K562 (cell line): ENCODE results near the gene NAGPA. TPM values are rescaled to one million over a fixed set of nuclear protein-coding genes. Genes with fewer than 3 reads are reported as not detected.

ENCODE experiments used
- ATAC-seq: fragments of 200-7000 bp; cut with Tn5 transposase; 3 replicates; pipeline ENCODE4 v1.9.1; 2020; ENCODE audit warnings: moderate library complexity
- BruUV-seq: library from RNA; stranded (reverse); fragments of 400-500 nt; replicated peaks from 2 replicates; lab custom pipeline; 2021; lab: Mats Ljungman, UMichigan
- CTCF ChIA-PET: fragments of 300-600 bp; formaldehyde crosslinking; extraction: SDS; loops from one replicate; lab custom pipeline; 2021; ENCODE audit warnings: low intra/inter-chr PET ratio; lab: Yijun Ruan, JAX
- POLR2A ChIA-PET: fragments of 300-600, 350-650 bp; sonication (Branson Sonifier 250); formaldehyde crosslinking; extraction: SDS; loops from one replicate; lab custom pipeline; 2021; ENCODE audit warnings: antibody characterized with exemption, inconsistent platforms; lab: Yijun Ruan, JAX
- DNase-seq, 4 experiments: peaks; one replicate each; pipeline versions ENCODE4 v3.0.0 to v3.0.0-alpha.2; 2011 to 2018; ENCODE audit warnings: low spot score in 3 of 4, mixed read lengths in 3 of 4; ENCODE audit errors: extremely low read depth in 1 of 4
- FAIRE-seq: peaks from 2 replicates; lab custom pipeline; 2011; peaks lifted over from hg19 to GRCh38; lab: Jason Lieb, UNC
- H2AFZ ChIP-seq: 2 replicates; pipeline ENCODE4 v1.6.0; 2011; ENCODE audit warnings: low read depth, low read length, control low read depth, inconsistent platforms
- H3K27ac ChIP-seq: fragments of 200-600 bp; 3 replicates; pipeline ENCODE4 v1.8.0; 2011; ENCODE audit warnings: low read depth, mild to moderate bottlenecking, control low read depth, inconsistent platforms, low read length, moderate library complexity, mixed read lengths; ENCODE audit errors: extremely low read depth
- H3K27me3 ChIP-seq, 2 experiments: fragments of 300-600 bp in 1 of 2; 2 replicates in 1 of 2; 3 replicates in 1 of 2; pipeline versions ENCODE4 v1.6.0 to v1.8.0; 2011; ENCODE audit warnings: inconsistent platforms in 2 of 2, low read length in 2 of 2, mild to moderate bottlenecking in 1 of 2, mixed read lengths in 1 of 2, moderate library complexity in 1 of 2; ENCODE audit not compliant: control insufficient read depth in 2 of 2, insufficient read depth in 2 of 2
- H3K36me3 ChIP-seq: fragments of 300-600 bp; 3 replicates; pipeline ENCODE4 v1.8.0; 2011; ENCODE audit warnings: mild to moderate bottlenecking, low read length, inconsistent platforms; ENCODE audit not compliant: control insufficient read depth, insufficient read depth
- H3K4me1 ChIP-seq, 2 experiments: fragments of 200-600 bp in 1 of 2; replicated peaks in 1 of 2; 2 replicates in 1 of 2; 3 replicates in 1 of 2; pipeline versions ENCODE4 v1.5.1 to v1.8.0; 2011; ENCODE audit warnings: inconsistent platforms in 2 of 2, low read length in 2 of 2, mild to moderate bottlenecking in 1 of 2, mixed read lengths in 1 of 2, moderate library complexity in 1 of 2; ENCODE audit not compliant: control insufficient read depth in 2 of 2, insufficient read depth in 2 of 2
- H3K4me2 ChIP-seq: 2 replicates; pipeline ENCODE4 v1.6.1; 2011; ENCODE audit warnings: low read length, control low read depth, inconsistent platforms, mixed read lengths; ENCODE audit not compliant: insufficient read depth
- H3K4me3 ChIP-seq: fragments of 200-600 bp; sonication (generic), shearing (Covaris generic); 2 replicates; pipeline ENCODE4 v1.5.1; 2016; ENCODE audit warnings: control low read depth, inconsistent platforms
- H3K79me2 ChIP-seq: fragments of 200-600 bp; 3 replicates; pipeline ENCODE4 v1.8.0; 2011; ENCODE audit warnings: low read length, inconsistent platforms; ENCODE audit not compliant: control insufficient read depth, insufficient read depth
- H3K9ac ChIP-seq, 2 experiments: 2 replicates each; pipeline versions ENCODE4 v1.6.0 to v1.6.1; 2011; ENCODE audit warnings: low read depth in 2 of 2, low read length in 2 of 2, control low read depth in 1 of 2, inconsistent platforms in 1 of 2, mild to moderate bottlenecking in 1 of 2, mixed read lengths in 1 of 2; ENCODE audit not compliant: insufficient read depth in 1 of 2
- H3K9me1 ChIP-seq: one replicate; pipeline ENCODE4 v1.6.0; 2011; ENCODE audit warnings: inconsistent platforms, mild to moderate bottlenecking, low read length, moderate library complexity; ENCODE audit not compliant: control insufficient read depth, insufficient read depth
- H3K9me3 ChIP-seq: replicated peaks from 2 replicates; pipeline ENCODE4 v1.5.1; 2011; ENCODE audit warnings: low read depth, low read length, inconsistent platforms; ENCODE audit not compliant: control insufficient read depth, insufficient read depth
- H4K20me1 ChIP-seq: replicated peaks from 2 replicates; pipeline ENCODE4 v1.6.1; 2011; ENCODE audit warnings: low read length, inconsistent platforms, mixed read lengths; ENCODE audit not compliant: control insufficient read depth, insufficient read depth
- ATF4 ChIP-seq: fragments of 450-650 bp; formaldehyde crosslinking; IDR thresholded peaks from 2 replicates; pipeline ENCODE4 v1.4.0; 2022; ENCODE audit warnings: mild to moderate bottlenecking, moderate library complexity
- NFXL1 ChIP-seq: fragments of 450-650 bp; formaldehyde crosslinking; IDR thresholded peaks from 2 replicates; pipeline ENCODE4 v1.4.0; 2021; ENCODE audit warnings: mild to moderate bottlenecking
- RUNX1 ChIP-seq: sonication (generic); IDR thresholded peaks from 2 replicates; pipeline ENCODE4 v1.6.1; 2016; ENCODE audit warnings: antibody characterized with exemption, low read depth
- ZKSCAN3 ChIP-seq: fragments of 250-450 bp; sonication (Bioruptor Pico); IDR thresholded peaks from 2 replicates; pipeline ENCODE4 v1.4.0; 2020
- WGBS: fragments of 100-300 bp; shearing (Covaris generic); methylation state at CpG from one replicate; pipeline ENCODE4 v1.1.6; 2016; ENCODE audit warnings: low coverage, mixed read lengths; ENCODE audit not compliant: insufficient coverage; ENCODE audit errors: missing lambda C conversion rate; 5-methylcytosine and 5-hydroxymethylcytosine counted together
- in situ Hi-C: fragments of 300-500 bp; cut with MboI; formaldehyde crosslinking; loops from 4 replicates; pipeline ENCODE4 v1.15.0; 2018; ENCODE audit warnings: inconsistent platforms, mixed read lengths
- intact Hi-C: fragments of 100-400 bp; cut with micrococcal nuclease; formaldehyde crosslinking; loops from 2 replicates; pipeline ENCODE4 v1.14.2; 2022
- polyA plus RNA-seq, 8 experiments: library from polyadenylated mRNA; depleted of rRNA in 4 of 8; stranded (reverse) in 5 of 8; unstranded in 3 of 8; fragments of >200 nt; fragmentation: Nextera tagmentation in 2 of 8; fragmentation: Illumina TruSeq in 1 of 8; extraction: Ambion mirVana in 2 of 8; extraction: Trizol in 1 of 8; gene quantifications; 2 replicates each; pipeline versions ENCODE4 v1.2.1 to v1.2.3, GENCODE V29; 2011 to 2014; ENCODE audit warnings: inconsistent platforms in 1 of 8, missing spikeins in 1 of 8
- total RNA-seq, 7 experiments: library from RNA; depleted of rRNA in 6 of 7; stranded (reverse); fragments of >200 nt in 6 of 7; fragmentation: Illumina TruSeq in 2 of 7; extraction: Trizol in 2 of 7; gene quantifications; 2 replicates each; pipeline versions ENCODE4 v1.2.1 to v1.2.3, GENCODE V29; 2011 to 2021; ENCODE audit warnings: low replicate concordance in 1 of 7

Gene NAGPA
- total and polyA plus RNA-seq, 9 of the 15 experiments (the other 6 are each of a cell fraction or from before 2014, with no cell fraction given) = 0.15 to 12.7 (median 4.6) TPM

DNA sequence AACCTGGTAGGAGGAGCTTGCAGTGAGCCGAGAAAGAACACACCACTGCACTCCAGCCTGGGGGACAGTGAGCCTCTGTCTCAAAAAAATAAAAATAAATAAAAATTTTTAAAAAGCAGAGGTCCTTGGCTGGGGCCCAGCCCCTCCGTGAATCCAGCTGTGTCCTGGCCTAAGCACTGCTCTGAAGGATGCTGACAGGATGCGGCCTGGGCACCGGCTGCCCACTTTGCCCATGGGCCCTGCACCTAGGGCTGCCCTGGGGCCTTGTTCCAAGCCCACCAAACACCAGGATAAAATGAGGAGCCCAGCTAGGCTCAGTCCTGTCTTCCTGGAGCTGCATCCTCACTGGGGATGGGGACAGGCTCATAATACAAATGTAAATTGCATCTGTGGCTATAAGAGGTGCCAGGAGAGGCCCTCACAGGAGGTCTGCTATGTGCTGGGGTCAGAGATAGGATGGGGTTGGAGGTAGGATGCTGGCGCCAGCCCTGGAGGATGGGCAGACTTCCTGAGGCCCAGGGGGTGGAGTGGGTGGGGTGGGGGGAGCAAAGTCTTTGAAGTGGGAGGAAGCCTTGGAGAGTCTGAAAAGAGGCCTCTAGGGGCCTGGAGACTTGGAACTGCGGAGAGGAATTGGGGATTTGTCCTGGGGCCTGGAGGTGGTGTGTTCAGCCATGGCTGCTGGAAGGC lies 25.8 kb upstream of the NAGPA start:
- Histone ChIP-seq H4K20me1 (0 out of 2 replicates have a peak, but pooled peaks cover 4% of the 10 kb centered on the region), H3K4me1 (no peaks in the 10 kb centered on the region), H3K36me3 (no peaks in the 10 kb centered on the region), H3K4me2 (no peak overlapping the region), H3K27me3 (peaks cover 25 to 63% of the 10 kb centered on the region in 2 experiments; a peak in 4 of 5 replicates), H2AFZ (no peak overlapping the region), H3K4me3 (no peak overlapping the region)
- in situ Hi-C loops = no loop called here
- CTCF ChIA-PET = no interaction called here
- no peak for TF ChIP-seq ATF4 (CRISPR knock-in tag)
- no peak for TF ChIP-seq ZKSCAN3 (CRISPR knock-in tag)
- no peak for TF ChIP-seq NFXL1 (CRISPR knock-in tag)
- no peak for TF ChIP-seq RUNX1
- TF ChIP-seq, all 486 proteins: peak for 0
- intact Hi-C loops = no loop called here
- FAIRE-seq (no peak), ATAC-seq (no peak), DNase-seq (no peak)
- H3K9me1 ChIP-seq = no peaks in the 10 kb centered on the region
- WGBS = 0% methylated on average over 6 of the region's 6 CpGs
- BruUV-seq = no TSS peak
- 0 out of 4 replicates have a peak overlapping the region, but pooled peaks of 1 of the 2 experiments have one; percentile 31 for H3K9ac ChIP-seq
- no peaks in the 10 kb centered on the region for H3K9me3 ChIP-seq
- H3K27ac ChIP-seq = no peak overlapping the region
- no peaks in the 10 kb centered on the region for H3K79me2 ChIP-seq
- POLR2A ChIA-PET = interaction anchor here (0.5 kb wide), 1 partner anchor 97 kb away, joined by 3 read pairs; no protein-coding TSS in a partner anchor
